UCSD-AML1 (cell line): Measurements from ENCODE around the gene PACRG.

Source experiments
- DNase-seq: peaks from one replicate; lab custom pipeline; 2025; ENCODE audit not compliant: unreplicated experiment; lab: John Stamatoyannopoulos, UW

PACRG gene

GRCh38 chr6:163260911-163261310 lies 533.1 kb downstream of the PACRG start:
- no peak for DNase-seq

- DNase-seq = no peak
Observed at GRCh38 chr6:163261361-163261760, 533.6 kb downstream of the PACRG start.

- no peak for DNase-seq
Observed at GRCh38 chr6:163262080-163262479, 534.3 kb downstream of the PACRG start.

GRCh38 chr6:163263196-163263595 lies 535.4 kb downstream of the PACRG start:
- no peak for DNase-seq

GRCh38 chr6:163263998-163264661 lies 536.4 kb downstream of the PACRG start:
- DNase-seq = no peak

- no peak for DNase-seq
Observed at GRCh38 chr6:163264662-163265035, 536.9 kb downstream of the PACRG start.

GRCh38 chr6:163281634-163282033 lies 553.9 kb downstream of the PACRG start:
- DNase-seq = no peak

GRCh38 chr6:163282672-163283071 lies 554.9 kb downstream of the PACRG start:
- no peak for DNase-seq

GRCh38 chr6:163284151-163284550 lies 556.4 kb downstream of the PACRG start:
- DNase-seq = no peak

- DNase-seq = no peak
Observed at GRCh38 chr6:163285691-163286090, 557.9 kb downstream of the PACRG start.

GRCh38 chr6:163287626-163288025 lies 559.9 kb downstream of the PACRG start:
- no peak for DNase-seq

GRCh38 chr6:163288066-163288465 lies 560.3 kb downstream of the PACRG start:
- DNase-seq = no peak

- DNase-seq = no peak
Observed at GRCh38 chr6:163288915-163289314, 561.1 kb downstream of the PACRG start.

GRCh38 chr6:163289447-163289846 lies 561.7 kb downstream of the PACRG start:
- no peak for DNase-seq

GRCh38 chr6:163290545-163291274 lies 562.9 kb downstream of the PACRG start:
- DNase-seq = no peak

- no peak for DNase-seq
Observed at GRCh38 chr6:163291622-163292021, 563.8 kb downstream of the PACRG start.

- no peak for DNase-seq
Observed at GRCh38 chr6:163293286-163293685, 565.5 kb downstream of the PACRG start.

GRCh38 chr6:163294734-163295133 lies 567.0 kb downstream of the PACRG start:
- no peak for DNase-seq

GRCh38 chr6:163296835-163297519 lies 569.2 kb downstream of the PACRG start:
- DNase-seq = no peak

- no peak for DNase-seq
Observed at GRCh38 chr6:163298079-163298830, 570.5 kb downstream of the PACRG start.

- no peak for DNase-seq
Observed at GRCh38 chr6:163300838-163301237, 573.1 kb downstream of the PACRG start.
